Measurements from ENCODE around the gene SMPDL3A.
"Not testable (repeated sequence)": the region's sequence is repeated elsewhere in the genome, so short reads cannot be mapped to it uniquely, and the experiment has no call there.

Gene SMPDL3A, protein sequence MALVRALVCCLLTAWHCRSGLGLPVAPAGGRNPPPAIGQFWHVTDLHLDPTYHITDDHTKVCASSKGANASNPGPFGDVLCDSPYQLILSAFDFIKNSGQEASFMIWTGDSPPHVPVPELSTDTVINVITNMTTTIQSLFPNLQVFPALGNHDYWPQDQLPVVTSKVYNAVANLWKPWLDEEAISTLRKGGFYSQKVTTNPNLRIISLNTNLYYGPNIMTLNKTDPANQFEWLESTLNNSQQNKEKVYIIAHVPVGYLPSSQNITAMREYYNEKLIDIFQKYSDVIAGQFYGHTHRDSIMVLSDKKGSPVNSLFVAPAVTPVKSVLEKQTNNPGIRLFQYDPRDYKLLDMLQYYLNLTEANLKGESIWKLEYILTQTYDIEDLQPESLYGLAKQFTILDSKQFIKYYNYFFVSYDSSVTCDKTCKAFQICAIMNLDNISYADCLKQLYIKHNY

DNA sequence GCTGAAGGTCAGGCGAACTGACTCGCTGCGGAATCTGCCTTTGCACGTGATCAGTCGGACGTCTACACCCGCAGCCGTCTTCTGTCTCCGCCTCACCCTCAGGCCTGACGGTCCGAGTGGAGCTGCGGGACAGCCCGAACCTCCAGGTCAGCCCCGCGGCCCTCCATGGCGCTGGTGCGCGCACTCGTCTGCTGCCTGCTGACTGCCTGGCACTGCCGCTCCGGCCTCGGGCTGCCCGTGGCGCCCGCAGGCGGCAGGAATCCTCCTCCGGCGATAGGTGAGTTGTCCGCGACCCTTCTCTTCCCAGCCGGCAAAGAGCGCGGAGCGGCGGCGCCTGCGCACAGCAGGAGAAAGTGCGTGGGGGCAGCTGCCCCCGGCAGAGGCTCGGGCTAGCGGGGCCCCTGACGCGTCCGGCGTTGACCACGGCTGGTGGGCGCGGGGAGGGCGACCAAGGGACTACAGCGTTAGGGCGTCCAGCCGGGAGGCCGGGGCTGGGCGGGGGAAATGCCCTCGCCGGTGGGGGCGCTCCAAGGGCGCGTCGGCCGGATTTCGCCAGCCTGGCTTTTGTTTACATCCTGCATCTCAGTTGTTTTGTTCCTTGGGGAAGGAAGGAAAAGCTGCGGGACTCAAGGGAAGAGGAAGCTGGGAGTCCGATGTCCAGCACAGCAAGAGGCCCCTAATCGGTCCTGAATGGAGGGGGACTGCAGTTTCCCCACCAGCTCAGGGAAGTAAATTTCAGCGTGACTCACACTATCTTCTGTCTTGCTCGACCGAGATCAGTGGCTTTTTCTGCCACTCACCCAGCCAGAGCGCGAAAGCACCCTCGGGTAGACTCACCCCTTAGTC lies at the start of gene SMPDL3A:
Gene SMPDL3A (plus strand): TSS at position 77 of the 846 bp plus-strand sequence. CDS start 89 bp downstream, at position 166.
- DNase-seq = peak; percentile 56

DNA sequence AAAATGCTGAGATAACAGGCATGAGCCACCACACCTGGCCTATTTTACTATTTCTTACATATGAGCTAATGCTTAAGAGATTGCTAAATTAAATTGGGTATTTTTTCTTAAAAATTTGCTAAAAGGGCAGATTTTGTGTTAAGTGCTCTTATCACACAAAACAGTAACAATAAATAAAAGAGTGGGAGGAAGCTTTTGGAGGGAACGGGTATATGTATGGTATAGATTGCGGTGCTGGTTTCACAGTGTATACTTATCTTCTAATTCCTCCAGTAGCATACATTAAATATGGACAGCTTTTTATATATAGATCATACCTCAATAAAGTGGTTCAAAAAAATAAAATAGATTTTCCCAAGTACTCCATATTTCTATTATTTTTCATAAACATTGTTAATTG lies 49.0 kb upstream of the SMPDL3A start:
- DNase-seq = no peak

DNA sequence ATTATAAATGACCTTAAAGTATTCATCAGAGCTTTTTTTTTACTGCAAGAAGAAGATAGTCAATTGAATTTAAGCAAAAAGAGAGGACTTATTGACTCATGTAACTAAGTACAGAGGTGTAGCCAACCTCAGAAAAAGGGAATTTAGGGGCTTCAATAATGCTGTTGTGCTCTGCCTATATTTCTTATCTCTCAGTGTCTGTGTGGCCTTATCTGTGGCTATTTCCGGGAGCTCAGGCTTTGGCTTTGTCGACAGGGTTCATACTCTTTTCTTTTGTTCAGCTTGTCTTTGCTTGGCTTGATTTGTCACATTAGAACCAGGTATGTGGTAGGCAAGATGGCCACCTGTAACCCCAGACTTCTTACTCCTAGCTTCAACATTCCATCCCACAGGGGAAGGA lies 48.1 kb upstream of the SMPDL3A start:
- no peak for DNase-seq

DNA sequence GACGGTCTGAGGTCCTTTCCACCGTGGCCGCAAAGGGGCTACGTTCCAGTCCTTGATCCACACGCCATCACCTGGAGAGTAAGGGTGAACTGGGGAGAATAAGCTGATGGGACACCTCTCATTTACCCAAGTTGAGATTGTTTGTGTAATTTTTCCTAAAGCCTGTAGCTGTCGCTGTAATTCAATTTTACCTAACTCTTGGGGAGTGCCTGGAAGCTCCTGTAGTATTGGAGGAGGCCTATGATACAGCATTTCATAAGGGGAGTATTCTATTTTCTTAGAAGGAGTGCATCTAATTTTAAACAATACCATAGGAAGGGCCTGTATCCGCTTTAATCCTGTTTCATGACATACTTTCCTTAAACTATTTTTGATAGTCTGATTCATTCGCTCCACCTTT lies 44.8 kb upstream of the SMPDL3A start:
- DNase-seq = not testable (repeated sequence)

DNA sequence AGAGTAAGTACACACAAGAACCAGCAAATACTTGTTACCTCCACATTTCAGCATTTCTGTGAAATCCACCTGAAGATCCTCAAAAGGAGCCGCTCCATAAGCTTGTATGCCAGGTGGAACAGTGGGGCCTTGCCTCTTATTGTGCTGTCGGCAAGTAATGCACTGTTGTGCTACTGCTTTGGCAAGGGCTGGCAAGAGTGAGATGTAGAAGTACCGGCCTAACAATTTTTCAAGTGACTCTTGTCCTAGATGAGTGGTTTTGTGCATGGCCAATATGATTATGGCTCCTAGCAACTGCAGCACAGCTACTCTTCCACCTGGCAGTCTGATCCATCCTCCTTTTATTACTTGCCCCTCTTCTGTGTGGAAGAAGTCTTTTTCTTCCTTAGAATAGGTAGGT lies 44.2 kb upstream of the SMPDL3A start:
- not testable (repeated sequence) for DNase-seq

DNA sequence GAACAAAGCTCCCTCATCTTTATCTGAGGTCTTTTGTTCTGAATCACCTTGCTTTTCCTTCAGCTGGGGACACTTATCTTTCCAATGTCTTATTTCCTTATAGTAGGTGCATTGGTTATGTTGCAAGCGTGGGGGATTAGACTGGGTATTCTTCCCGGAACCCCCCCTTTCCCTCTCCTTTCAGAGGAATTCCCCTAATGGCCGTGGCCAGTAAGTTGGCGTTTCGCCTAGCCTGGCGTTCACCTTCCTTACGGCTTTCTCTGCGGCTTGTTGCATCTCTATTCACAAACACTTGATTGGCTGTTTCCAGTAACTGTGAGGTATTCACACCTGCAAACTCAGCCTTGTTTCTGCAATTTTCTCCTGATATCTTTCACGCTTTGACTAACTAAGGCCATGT lies 42.4 kb upstream of the SMPDL3A start:
- no peak for DNase-seq

DNA sequence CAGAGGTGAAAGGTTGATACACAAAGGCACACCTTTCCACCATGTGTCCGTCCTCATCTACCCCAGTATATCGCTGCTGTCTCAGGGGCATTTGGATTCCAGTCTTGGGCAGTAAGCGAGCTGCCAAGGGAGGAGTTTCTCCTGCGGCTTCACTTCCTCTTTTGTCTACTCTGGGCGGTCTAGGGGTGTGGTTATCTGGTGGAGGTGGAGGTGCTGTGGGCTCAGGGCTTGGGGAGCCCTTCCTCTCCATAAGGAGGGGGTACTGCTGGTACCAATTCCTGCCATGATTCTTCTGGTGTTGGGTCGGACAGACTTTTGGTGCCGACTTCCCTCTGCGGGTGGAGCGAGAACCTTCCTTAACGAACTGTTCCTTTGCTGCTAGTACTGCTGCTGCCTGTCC lies 41.5 kb upstream of the SMPDL3A start:
- DNase-seq = no peak

DNA sequence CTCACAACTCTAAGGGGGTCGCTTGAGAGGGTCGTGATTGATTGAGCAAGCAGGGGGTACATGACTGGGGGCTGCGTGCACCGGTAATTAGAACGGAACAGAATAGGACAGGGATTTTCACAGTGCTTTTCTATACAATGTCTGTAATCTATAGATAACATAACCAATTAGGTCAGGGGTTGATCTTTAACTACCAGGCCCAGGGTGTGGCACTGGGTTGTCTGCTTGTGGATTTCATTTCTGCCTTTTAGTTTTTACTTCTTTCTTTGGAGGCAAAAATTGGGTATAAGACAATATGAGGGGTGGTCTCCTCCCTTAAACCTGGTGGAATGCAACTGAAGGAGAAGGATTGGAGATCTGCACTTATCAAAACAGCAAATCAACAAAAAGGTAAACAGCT lies 40.1 kb upstream of the SMPDL3A start:
- not testable (repeated sequence) for DNase-seq

DNA sequence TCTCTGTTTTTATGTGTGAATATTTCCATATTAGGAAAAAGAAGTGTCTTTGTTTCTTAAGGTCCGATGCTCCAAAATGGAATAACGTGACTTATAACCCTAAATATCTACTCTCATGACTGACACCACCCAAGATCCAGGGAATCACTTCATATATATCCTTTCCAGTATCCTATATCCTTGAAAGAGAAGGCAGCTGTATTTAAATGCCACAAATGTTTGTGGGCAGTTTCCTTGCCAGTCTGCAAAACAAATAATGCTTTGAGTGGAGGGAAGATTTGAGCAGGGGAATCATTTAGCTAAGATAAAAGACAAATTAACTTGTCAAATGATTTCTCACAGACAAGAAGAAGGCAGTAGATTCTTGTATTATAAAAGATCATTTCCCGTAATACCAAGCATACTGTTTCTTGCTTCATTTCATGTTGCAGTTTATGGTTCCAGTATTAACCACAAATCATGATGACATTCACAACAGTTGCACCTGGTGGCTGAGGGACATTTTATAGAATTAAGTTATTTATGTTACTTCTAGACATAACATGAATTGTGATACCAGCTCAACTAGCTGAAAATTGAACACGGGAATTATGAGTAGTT lies 39.5 kb upstream of the SMPDL3A start:
- DNase-seq = no peak

DNA sequence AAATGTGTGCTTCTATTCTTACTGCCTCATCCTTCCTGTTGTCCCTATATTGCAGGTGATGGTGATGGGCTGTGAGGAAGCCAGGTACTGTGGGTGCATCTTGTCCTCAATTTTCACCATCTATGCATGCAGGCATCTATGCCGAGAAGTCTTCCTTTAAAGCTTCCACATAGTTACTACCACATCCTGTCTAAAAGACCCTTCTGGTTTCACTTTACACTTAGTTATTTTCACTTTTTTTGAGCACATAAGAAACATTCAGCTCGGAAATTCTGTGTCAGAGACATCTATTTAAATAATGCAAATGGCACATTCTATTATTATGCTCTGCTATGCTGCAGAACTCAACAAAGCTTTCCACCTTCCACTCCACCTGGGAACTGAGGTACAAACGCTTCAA lies 37.7 kb upstream of the SMPDL3A start:
- no peak for DNase-seq

DNA sequence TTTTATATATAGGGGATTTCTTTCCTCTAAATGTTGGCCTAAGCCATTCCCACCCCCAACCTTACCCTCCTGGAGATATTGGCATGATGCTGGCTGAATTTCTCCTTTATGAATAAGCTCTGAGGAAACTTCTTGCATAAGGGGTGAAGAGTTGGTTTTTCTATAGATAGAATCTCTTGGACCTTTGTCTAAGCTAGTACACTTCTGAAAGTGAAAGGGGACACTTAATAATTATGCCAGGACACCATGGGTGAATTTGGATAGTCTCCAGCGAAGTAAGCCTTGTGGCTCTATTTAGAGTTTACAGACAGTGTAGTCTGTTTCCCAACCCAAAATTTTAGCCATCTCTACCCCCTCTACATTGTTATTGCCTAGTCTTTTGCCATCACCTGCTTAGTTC lies 36.6 kb upstream of the SMPDL3A start:
- DNase-seq = no peak

DNA sequence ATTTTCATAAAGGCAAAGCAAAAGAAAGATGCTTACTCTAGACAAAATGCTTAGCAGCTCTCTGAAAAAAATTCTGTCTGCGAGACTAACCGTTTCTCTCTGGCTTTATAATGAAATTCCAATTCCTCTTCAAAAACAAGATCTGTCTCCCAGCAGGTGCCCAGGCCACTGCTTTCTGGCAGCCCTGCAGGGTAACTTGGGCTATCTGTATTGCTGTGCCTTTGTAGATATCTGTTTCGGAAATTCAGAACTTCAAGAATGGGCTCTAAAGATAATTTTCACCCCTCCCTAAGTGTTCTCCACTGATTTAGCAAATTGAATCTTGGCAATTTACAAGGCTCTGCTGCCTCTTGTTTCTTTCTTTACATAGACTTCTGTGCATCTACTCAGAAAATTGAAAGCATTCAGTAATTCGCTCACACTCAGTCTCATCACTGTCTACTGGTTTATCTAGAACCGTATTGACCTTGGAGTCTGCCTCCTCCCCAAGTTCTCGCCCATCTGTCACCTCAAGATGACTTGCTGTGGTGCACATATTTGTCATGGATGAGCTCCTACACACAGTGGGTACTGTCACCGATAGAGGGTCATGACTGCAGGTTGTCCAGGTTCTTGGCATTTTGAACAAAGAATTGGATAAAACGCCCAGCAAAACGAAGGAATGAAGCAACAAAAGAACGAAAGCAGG lies 35.9 kb upstream of the SMPDL3A start:
- DNase-seq = no peak

DNA sequence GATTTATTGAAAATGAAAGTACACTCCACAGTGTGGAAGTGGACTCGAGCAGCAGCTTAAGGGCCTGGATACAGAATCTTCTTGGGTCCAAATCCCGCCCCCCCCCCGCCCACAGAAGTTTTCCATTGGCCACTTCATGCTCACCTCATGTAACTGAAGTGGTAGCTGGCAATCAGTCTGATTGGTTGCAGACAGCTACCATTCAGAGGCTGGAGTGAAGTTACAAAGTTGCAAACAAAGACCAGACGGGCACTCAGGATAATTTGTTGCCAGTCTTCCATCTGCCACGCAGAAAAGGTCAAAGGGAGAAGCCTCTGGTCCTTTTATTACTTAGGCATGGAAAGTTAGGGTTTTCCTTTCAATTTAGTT lies 35.4 kb upstream of the SMPDL3A start:
- DNase-seq = no peak

DNA sequence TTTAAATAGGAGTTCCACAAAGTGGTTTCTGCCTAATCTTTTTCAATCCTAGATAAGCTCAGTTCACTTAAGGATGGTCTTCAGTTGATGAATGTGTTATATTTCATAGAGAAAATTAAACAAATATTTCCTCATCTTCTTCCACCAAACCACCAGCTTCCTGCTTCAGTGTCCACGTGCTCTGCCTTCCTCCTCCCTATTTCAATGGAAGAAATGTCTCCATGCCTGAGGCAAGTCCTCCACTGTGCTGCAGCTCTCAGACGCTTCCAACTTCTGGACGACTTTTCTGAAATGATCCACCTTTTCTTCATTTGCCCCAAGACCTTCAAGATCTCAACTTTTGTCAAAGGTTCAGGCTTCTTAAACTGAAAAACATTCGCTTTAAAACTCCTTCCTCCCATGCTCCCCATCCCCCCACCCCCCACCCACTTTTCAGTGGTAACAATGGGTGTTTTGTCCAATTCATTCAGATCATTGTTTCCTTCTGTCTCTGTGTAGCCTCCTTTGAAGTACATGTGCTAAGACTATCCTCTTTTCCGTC lies 34.8 kb upstream of the SMPDL3A start:
- DNase-seq = no peak

DNA sequence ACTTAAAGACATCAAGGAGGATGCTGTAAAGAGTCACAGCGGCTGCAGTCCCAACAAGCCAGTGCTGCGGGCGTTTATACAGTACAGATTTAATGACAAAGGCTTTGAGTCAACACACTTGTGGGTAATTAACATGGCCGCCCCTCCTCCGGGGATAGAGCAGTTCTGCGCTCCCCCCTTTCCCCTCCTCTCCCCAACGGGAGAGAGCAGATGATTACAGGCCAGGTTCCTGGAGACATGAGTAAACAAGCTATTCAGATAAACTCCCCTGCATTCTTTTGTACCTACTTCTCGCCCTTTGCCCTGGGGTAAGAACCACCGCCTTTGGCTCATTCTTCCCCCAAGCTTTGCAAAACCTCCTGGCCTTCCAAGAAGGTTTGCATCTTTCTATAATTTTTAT lies 33.2 kb upstream of the SMPDL3A start:
- no peak for DNase-seq

DNA sequence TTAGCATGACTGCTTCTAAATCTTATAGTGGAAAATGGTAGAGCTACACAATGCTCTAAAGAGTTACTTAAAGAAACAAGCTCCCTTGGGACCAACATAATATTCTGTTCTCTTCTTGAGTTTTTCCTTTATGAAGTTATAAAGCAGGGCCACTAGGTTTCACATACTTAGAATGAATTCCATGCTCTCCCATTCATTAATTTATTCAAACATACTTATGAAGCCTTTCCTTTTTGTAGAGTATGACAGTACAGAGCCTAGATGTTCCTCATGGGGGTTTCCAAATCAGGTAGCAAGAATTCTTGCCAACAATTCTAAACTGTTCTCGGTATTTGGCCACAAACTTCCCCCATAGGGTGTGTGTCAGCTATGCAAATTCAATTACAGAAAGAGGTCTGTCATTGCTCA lies 30.1 kb upstream of the SMPDL3A start:
- DNase-seq = no peak

DNA sequence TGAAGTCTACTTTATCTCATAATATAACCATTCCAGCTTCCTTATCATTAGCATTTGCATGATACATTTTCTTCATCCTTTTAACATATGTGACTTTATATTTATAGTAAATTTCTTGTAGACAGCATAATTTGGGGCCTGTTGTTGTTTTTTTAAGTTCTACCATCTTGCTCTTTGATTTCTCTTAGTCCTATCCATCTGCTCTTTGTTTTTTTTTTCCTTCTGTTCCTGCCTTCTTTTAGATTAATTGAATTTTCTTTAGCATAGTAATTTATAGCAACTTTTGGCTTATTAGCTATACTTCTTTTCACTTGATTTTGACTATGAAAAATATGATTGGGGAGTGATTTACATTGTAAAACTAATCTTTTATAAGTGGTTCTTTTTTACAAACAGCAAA lies 28.7 kb upstream of the SMPDL3A start:
- DNase-seq = no peak

DNA sequence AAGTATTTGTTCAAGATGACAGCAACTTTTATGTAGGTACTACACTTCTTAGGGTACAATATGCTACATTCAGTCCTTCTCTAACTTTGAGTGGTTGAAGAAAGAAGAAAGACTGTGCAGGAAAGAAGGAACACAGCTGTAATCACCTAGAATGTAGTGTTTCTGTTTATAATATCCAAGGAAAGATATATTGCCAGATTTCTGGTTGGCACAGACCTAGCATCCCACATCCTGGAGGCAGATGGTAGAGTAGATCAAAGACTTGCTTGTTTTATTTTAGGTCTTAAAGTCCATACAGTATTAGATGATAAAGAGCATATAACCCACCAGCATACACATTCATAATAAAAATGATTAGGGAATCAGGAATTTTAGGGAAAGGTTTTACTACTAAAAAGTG lies 22.8 kb upstream of the SMPDL3A start:
- no peak for DNase-seq

DNA sequence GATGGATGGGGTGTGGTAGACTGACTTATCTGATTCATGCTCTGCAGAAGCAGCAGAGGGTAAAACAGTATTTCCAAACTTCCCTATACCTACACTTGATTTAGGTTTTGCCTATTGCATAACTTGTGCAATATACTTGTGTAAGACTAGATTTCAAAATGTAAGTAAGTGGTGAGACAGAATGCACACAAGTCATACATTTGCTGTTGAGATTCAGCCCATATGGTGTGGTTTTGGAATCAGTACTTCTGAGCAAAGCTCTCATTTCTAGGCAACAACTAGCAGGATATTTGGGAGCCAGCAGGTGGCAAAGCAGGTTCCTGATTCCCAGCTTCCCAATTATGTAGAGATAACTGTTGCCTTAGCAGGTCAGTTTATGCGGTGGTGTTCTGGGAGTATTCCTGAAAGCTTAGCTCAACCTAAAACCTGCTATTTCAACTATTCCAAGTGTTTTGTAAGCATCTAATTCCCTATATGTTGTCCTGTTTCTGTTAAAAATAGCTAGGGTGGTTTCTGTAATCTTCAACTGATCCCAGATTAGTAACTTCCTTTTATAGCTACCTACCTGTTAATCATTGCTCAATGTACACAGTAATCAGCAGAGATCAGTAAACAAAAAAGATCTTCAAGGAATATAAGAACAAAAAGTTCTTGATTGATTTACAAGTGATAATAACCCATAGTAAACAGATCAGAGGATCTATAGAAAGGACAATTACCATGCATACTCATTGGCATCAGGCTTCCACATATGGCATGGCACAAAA lies 18.0 kb upstream of the SMPDL3A start:
- no peak for DNase-seq

DNA sequence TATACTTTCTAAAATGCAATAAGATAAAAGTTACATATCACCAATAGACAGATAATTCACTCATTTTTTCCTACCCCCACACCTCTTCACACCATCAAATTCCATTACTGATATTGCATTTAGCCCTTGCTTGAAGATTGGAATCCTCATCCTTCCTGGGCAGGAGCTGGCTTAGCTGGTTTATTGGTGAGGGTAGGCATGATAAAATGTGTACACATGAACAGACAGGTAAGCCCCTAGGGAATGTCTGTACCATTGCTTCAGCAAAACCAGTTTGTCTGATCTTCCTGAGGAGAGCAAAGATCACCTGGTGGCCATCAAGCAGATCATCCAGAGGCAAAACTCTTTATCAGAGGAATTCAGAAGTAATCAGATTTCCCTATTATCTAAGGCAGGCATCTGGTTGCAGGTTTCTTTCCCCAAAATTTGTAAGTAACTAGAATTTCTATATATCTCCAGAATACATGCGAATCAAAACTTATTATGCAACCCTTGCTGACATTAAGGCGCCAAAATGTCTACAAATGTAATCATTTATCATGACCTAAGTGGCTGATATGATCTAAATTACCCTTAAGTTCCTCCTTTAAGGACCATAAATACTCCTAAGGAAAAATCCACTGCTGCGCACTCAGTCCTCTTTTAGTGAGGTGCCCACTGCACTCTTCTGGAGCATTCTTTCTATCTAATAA lies 16.2 kb upstream of the SMPDL3A start:
- no peak for DNase-seq

DNA sequence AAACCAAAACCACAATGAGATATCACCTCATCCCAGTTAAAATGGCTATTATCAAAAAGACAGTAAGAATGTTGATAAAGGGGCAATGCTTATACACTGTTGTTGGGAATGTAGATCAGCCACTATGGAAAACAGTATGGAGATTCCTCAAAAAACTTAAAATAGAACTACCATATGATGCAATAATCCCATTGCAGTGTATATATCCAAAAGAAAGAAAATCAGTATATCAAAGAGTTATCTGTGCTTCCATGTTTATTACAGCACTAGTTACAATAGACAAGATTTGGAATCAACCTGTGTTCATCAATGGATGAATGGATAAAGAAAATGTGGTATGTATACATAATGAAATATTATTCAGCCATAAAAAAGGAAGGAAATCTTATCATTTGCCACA lies 13.1 kb upstream of the SMPDL3A start:
- DNase-seq = no peak

Measured in amniotic stem cell (primary cell).